ENCODE data around the gene TNNI2. TPM values are rescaled to one million over a fixed set of nuclear protein-coding genes. Genes with fewer than 3 reads are reported as not detected.
"Not testable (repeated sequence)": the region's sequence is repeated elsewhere in the genome, so short reads cannot be mapped to it uniquely, and the experiment has no call there.

The TNNI2 gene
- total and polyA plus RNA-seq, 10 of the 15 experiments (the other 5 are each of a cell fraction or from before 2014, with no cell fraction given), result 0.14 to 0.79 (median 0.37) TPM; not detected in 4

- TF ChIP-seq ZNF592 (IDR thresholded peaks at IDR 0.05) (no peak), GATAD2B (conservative IDR thresholded peaks at IDR 0.05; ENCODE audit: low read depth) (no peak), GABPA (IDR thresholded peaks at IDR 0.05; ENCODE audit: low read depth) (no peak), SREBF1 (IDR thresholded peaks at IDR 0.05; ENCODE audit: low read length) (no peak)
Observed at GRCh38 chr11:1875093-1875850, 36.5 kb downstream of the TNNI2 start (continued).

DNA sequence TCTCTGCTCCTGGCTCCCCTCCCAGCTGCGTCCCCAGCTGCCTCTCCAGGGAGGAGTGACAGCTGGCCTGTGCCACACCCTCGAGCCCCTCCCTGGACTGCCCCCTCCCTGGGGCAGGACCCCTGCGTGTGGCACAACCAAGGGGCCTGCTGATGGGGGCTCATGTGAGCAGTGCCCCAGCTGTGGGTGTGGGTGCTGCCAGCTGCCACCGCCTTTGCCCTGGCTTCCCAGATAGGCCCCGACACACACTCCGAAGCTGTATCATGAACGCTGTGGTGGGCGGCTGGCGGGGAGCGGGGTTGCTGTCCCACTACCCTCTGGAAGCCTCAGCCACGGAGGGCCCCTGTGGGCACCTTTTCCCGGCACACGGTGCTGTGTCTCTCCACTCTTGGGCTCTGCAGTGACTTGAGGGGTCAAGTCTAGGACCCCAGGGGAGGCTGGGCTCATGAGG, 37.1 kb downstream of the TNNI2 start:
- CTCF ChIA-PET, result interaction anchor here (1.0 to 1.6 kb wide), 2 partner anchors 22 kb away, joined by 3 to 4 read pairs; no protein-coding TSS in a partner anchor
- FAIRE-seq; H3K4me1 ChIP-seq (ENCODE audit: control insufficient read depth, insufficient read depth, low read length); H3K9ac ChIP-seq (ENCODE audit: control insufficient read depth, insufficient read depth, low read length); ATAC-seq; H2AFZ ChIP-seq (ENCODE audit: control insufficient read depth, low read depth, low read length); H3K36me3 ChIP-seq (ENCODE audit: control insufficient read depth in 2 of 2, insufficient read depth in 2 of 2, low read length in 1 of 2); intact Hi-C loops (cut with micrococcal nuclease; ENCODE audit: unreplicated experiment); H3K4me3 ChIP-seq; POLR2A ChIA-PET; H3K27me3 ChIP-seq (replicated peaks in 1 of 2; ENCODE audit: control insufficient read depth in 2 of 2, insufficient read depth in 2 of 2, low read length in 1 of 2); SMC1A ChIA-PET (ENCODE audit: uncharacterized antibody, unreplicated experiment); in situ Hi-C loops (cut with MboI); DNase-seq (ENCODE audit: low read depth, low spot score); H3K79me2 ChIP-seq (ENCODE audit: control insufficient read depth, insufficient read depth, low read length); H4K20me1 ChIP-seq (ENCODE audit: control insufficient read depth, insufficient read depth); H3K4me2 ChIP-seq (ENCODE audit: control insufficient read depth, insufficient read depth); BruUV-seq (replicated peaks); H3K27ac ChIP-seq (ENCODE audit: control insufficient read depth, insufficient read depth); H3K9me3 ChIP-seq (replicated peaks; ENCODE audit: control insufficient read depth, insufficient read depth, low read length): not testable (repeated sequence)
- RAD21 ChIA-PET (ENCODE audit: unreplicated experiment), result interaction anchor here (1.4 kb wide), 1 partner anchor 39 kb away, joined by 3 read pairs; no protein-coding TSS in a partner anchor
- 94% methylated on average over 11 of the region's 13 CpGs for WGBS (ENCODE audit: insufficient coverage, insufficient replicate concordance, low lambda C conversion rate, missing lambda C conversion rate)
- TF ChIP-seq POLR2A (IDR thresholded peaks at IDR 0.05; ENCODE audit: low read depth, low read length), result 0 out of 2 replicates have a peak, but pooled peaks have one; percentile 1
